ENCODE data around the gene UROC1. TPM values are rescaled to one million over a fixed set of nuclear protein-coding genes. Genes with fewer than 3 reads are reported as not detected.

Gene UROC1
- total and polyA plus RNA-seq, 9 of the 15 experiments (the other 6 are each of a cell fraction or from before 2014, with no cell fraction given) = not detected

DNA sequence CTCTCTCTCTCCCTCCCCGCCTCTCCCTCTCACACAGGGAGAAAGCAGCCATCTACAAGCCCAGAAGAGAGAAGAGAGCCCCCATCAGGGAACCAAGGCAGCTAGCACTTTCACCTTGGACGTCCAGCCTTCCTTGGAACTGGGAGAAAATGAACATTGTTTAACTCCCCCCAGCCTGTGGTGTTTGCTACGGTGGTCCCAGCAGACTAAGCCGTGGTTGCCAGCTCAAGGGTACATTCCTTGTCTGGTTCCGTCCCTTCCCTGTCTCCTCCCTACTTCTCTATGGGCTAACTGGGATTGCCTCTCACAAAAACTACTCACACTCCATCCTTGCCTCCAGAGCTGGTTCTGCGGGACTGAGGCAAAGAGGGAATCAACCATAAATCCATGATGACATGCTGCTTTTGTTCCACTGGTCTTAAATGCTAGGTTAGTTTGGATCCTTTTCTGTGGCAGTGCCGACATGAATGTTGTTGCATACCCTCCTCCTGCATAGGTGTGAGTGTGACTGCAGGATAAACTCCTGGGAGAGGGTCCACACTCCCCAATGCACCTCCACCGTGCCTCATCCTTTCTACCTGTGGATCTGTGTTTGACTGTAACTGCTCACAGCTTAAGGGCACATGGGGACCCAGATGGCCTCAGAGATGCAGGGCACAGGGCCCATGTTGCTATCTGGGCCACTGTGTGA, 29.1 kb upstream of the UROC1 start:
- Histone ChIP-seq H3K27ac (ENCODE audit: extremely low read depth, low read depth, low read length) (no peak overlapping the region), H3K9me1 (ENCODE audit: control insufficient read depth, insufficient read depth, low read length) (no peaks in the 10 kb centered on the region), H2AFZ (ENCODE audit: low read depth, low read length) (no peak overlapping the region), H3K9me3 (replicated peaks; ENCODE audit: control insufficient read depth, insufficient read depth, low read depth, low read length) (no peaks in the 10 kb centered on the region), H3K9ac (ENCODE audit: insufficient read depth in 1 of 2, low read depth in 2 of 2, low read length in 2 of 2) (no peak overlapping the region), H3K36me3 (ENCODE audit: control insufficient read depth, insufficient read depth, low read length) (no peaks in the 10 kb centered on the region), H4K20me1 (replicated peaks; ENCODE audit: control insufficient read depth, insufficient read depth, low read length) (0 out of 2 replicates have a peak, but pooled peaks cover 4% of the 10 kb centered on the region), H3K4me1 (replicated peaks in 1 of 2; ENCODE audit: control insufficient read depth in 2 of 2, insufficient read depth in 2 of 2, low read length in 2 of 2) (peaks cover 0 to 2% of the 10 kb centered on the region in 2 experiments; a peak in 2 of 5 replicates), H3K79me2 (ENCODE audit: control insufficient read depth, insufficient read depth, low read length) (no peaks in the 10 kb centered on the region), H3K4me3 (no peak overlapping the region), H3K27me3 (ENCODE audit: control insufficient read depth in 2 of 2, insufficient read depth in 2 of 2, low read length in 2 of 2) (peaks cover 0 to 40% of the 10 kb centered on the region in 2 experiments; a peak in 3 of 5 replicates), H3K4me2 (ENCODE audit: insufficient read depth, low read length) (no peak overlapping the region)
- no TSS peak for BruUV-seq (replicated peaks)
- FAIRE-seq (no peak), ATAC-seq (no peak), DNase-seq (ENCODE audit: extremely low read depth in 1 of 4, low spot score in 3 of 4) (no peak)
- intact Hi-C loops (cut with micrococcal nuclease) (no loop called here), in situ Hi-C loops (cut with MboI) (no loop called here)
- WGBS (ENCODE audit: insufficient coverage, low coverage, missing lambda C conversion rate) = 3% methylated on average over 5 of the region's 8 CpGs
- CTCF ChIA-PET (ENCODE audit: low intra/inter-chr PET ratio) = no interaction called here
- POLR2A ChIA-PET = interaction anchor here (0.8 kb wide), 1 partner anchor 9 kb away, joined by 5 read pairs; no protein-coding TSS in a partner anchor
- TF ChIP-seq, protein P1, sequence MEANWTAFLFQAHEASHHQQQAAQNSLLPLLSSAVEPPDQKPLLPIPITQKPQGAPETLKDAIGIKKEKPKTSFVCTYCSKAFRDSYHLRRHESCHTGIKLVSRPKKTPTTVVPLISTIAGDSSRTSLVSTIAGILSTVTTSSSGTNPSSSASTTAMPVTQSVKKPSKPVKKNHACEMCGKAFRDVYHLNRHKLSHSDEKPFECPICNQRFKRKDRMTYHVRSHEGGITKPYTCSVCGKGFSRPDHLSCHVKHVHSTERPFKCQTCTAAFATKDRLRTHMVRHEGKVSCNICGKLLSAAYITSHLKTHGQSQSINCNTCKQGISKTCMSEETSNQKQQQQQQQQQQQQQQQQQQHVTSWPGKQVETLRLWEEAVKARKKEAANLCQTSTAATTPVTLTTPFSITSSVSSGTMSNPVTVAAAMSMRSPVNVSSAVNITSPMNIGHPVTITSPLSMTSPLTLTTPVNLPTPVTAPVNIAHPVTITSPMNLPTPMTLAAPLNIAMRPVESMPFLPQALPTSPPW (CRISPR knock-in tag; IDR thresholded peaks at IDR 0.05) = no peak
- TF ChIP-seq CHCHD3 (CRISPR knock-in tag; IDR thresholded peaks at IDR 0.05) = no peak
- TF ChIP-seq CTCF (IDR thresholded peaks at IDR 0.05 in 2 of 3, conservative IDR thresholded peaks at IDR 0.05 in 1 of 3; ENCODE audit: insufficient read depth in 2 of 3, low read depth in 1 of 3, low read length in 3 of 3) = 0 out of 6 replicates have a peak, but pooled peaks of 1 of the 3 experiments have one; percentile 3
